ENCODE results near the gene LDHAL6B.

The LDHAL6B gene

DNA sequence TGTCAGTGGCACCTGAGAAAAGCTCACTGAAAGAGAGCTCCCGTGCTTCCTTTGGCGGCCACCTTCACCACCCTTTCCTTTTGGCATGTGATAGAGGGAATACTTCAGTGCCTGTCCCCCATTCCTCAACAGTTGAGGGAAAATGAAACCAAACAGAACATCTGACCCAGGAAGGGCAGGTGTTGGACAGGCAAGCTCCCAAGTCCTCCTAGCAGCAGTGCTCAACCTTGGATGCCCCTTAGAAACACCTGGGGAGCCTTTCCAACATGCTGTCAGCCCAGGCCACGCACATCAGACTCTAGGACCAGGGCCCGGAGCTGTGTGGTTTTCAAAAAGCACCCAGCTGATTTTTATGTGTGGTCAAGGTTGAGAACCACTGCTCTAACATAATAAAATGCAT is 22.4 kb downstream of the LDHAL6B start:
- TF ChIP-seq, protein P1, sequence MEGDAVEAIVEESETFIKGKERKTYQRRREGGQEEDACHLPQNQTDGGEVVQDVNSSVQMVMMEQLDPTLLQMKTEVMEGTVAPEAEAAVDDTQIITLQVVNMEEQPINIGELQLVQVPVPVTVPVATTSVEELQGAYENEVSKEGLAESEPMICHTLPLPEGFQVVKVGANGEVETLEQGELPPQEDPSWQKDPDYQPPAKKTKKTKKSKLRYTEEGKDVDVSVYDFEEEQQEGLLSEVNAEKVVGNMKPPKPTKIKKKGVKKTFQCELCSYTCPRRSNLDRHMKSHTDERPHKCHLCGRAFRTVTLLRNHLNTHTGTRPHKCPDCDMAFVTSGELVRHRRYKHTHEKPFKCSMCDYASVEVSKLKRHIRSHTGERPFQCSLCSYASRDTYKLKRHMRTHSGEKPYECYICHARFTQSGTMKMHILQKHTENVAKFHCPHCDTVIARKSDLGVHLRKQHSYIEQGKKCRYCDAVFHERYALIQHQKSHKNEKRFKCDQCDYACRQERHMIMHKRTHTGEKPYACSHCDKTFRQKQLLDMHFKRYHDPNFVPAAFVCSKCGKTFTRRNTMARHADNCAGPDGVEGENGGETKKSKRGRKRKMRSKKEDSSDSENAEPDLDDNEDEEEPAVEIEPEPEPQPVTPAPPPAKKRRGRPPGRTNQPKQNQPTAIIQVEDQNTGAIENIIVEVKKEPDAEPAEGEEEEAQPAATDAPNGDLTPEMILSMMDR (conservative IDR thresholded peaks at IDR 0.05; ENCODE audit: low read length): no peak
- no peak overlapping the region for H3K4me3 ChIP-seq (ENCODE audit: low read length)
- DNase-seq (ENCODE audit: low read depth): no peak

DNA sequence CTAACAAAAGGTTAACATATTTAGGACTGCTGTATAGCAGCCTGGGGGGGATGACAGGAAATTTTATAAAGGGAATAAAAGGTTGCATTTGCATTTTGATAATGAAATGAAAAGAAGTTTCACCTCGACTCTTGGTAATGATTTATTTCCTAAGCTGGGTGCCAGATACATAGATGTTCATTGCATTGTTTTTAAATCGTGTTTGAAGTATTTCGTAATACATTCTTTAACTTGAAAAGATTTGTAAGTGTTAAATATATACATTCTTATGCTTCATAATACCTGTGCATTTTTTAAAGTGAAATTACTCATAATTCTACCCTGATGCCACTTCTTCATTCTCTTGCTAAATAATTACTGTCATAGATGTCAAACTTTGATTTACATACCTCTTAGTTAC is 22.8 kb downstream of the LDHAL6B start:
- DNase-seq (ENCODE audit: low read depth): no peak

DNA sequence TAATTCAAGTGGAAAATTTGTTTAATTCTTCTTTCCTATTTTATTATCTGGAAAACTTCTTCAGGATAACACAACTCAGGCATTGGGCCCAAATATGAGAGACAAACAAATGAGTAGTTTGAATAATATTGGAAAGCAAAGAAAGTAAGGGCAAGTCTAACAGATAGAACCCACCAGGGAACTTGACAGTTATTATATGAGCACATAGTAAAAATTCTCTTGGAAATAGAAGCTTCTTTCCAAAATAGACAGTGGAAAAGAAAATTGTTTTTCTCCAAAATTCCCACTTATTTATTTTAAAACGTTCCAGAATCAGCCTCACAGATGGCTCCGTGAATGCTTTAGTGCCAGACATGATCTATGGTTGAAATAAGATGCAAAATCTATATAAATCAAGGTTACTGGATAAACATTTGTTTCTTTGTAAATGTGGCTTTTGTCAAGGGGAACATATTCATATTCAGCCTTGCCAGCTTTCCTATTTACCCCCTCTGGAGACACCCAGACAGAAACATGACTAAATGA is 23.9 kb downstream of the LDHAL6B start:
- TF ChIP-seq, protein P1 (conservative IDR thresholded peaks at IDR 0.05; ENCODE audit: low read length): no peak
- H3K4me3 ChIP-seq (ENCODE audit: low read length): no peak overlapping the region

More for the DNA sequence above, 22.8 kb downstream of the LDHAL6B start:
- TF ChIP-seq, protein P1 (conservative IDR thresholded peaks at IDR 0.05; ENCODE audit: low read length): no peak
- no peak overlapping the region for H3K4me3 ChIP-seq (ENCODE audit: low read length)

DNA sequence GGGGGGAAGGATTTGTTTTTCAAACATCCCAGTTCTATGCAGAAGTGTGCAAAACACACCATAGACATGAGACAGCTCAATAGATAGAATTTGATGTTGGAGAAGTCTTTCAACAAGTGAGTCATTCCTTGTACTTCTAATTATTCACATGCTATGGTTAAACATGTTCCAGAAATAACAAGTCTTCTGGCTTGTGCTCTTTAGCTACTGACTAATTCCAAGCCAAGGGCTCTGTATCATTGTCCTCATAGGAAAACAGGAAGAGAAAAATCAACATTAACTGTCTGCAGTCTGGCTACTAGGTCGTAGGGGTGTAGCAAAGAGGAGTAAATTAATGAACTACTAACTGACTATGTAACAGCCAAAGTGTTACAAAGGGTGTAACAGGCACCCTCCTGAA is 25.8 kb downstream of the LDHAL6B start:
- peak; percentile 86 for DNase-seq (ENCODE audit: low read depth)

More for the DNA sequence above, 23.9 kb downstream of the LDHAL6B start:
- DNase-seq (ENCODE audit: low read depth): no peak

DNA sequence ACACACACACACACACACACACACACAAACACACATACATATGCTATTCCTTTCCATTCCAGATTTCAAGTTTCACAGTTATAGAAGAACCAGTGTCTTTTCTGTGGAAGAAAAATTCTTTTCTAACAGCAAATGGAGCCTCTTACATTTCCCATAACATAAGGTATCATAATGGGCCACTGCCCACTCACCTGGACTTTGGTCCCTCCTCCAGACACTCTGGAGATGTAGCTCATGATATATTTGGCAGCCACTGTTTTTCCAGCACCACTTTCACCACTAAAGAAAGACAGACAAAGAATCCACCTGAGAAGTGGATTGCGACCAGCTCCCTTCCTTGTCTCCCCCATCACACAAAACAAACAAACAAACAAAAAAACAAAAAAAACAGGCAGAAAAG is 29.8 kb downstream of the LDHAL6B start:
- TF ChIP-seq, protein P1 (conservative IDR thresholded peaks at IDR 0.05; ENCODE audit: low read length): no peak
- no peak for DNase-seq (ENCODE audit: low read depth)
- H3K4me3 ChIP-seq (ENCODE audit: low read length): no peak overlapping the region

More for the DNA sequence above, 25.8 kb downstream of the LDHAL6B start:
- TF ChIP-seq, protein P1 (conservative IDR thresholded peaks at IDR 0.05; ENCODE audit: low read length): no peak
- no peak overlapping the region for H3K4me3 ChIP-seq (ENCODE audit: low read length)

DNA sequence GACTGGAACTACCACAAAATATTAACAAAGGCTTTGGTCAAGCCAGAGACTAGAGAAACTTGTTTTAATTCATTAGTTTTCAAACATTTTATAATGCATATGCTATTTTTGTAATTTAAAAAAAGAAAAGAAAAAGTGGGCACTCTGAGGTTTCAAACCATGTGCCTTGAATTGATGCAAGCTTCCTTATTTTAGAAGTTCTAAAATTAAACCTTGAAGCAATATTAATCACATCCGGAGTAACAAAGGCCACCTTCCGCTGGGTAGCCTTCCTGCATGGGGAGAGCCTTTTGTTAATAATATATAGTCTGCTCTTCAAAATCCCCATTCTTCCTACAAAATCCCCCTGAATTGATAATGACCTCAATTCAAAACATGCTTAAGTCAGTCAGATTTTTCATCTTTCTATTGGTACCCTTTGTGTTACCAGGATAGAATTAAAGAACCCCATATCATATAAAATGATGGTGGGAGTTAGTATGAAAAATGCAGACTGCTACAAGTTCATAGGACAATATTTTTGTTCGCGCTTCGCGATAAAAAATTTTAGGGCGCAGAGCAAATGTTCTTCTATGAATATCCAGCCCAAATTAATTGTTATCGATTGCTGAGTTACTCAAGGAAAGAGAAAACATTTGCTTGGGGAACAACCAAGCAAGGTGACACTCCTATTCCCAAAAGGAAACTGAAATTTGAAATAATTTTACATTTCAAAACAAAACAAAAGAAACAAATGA is 30.6 kb downstream of the LDHAL6B start:
- TF ChIP-seq, protein P1 (conservative IDR thresholded peaks at IDR 0.05; ENCODE audit: low read length): no peak
- DNase-seq (ENCODE audit: low read depth): no peak
- H3K4me3 ChIP-seq (ENCODE audit: low read length): no peak overlapping the region

DNA sequence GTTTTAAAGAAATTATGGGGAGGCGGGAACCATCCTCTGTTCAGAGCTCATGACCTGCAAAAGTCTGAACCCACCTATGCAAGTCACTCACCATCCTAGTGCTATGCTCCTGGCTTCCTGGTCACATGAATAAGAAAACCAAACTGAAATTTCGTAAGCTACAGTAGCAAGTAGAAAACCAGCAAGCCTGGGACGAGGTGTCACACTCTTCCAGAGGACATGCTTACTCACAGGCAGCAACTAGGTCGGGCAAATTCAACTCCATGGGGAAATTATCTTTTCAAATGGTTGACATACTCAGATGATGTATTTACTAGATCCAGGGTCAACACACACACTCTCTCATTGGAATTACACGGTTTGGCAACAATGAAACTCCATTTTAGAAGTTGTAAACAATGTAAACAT is 31.3 kb downstream of the LDHAL6B start:
- DNase-seq (ENCODE audit: low read depth): no peak

More for the DNA sequence above, 31.3 kb downstream of the LDHAL6B start:
- H3K4me3 ChIP-seq (ENCODE audit: low read length): no peak overlapping the region
- TF ChIP-seq, protein P1 (conservative IDR thresholded peaks at IDR 0.05; ENCODE audit: low read length): no peak

All from AG10803 (cell line).